GM21390 (cell line): ENCODE data around the gene KARS1.

Experiments
- ATAC-seq: cut with Tn5 transposase; IDR thresholded peaks from one replicate; pipeline ENCODE4 v1.9.1; 2021; ENCODE audit not compliant: unreplicated experiment

Gene KARS1

GRCh38 chr16:75647492-75648264, at the start of gene KARS1, which contains the start of gene TERF2IP:
KARS1 (minus strand) TSS chr16:75647665; CDS start chr16:75647639, 26 bp downstream.
TERF2IP (plus strand) TSS chr16:75647773; CDS start chr16:75647883, 110 bp downstream.
- peak; percentile 82 for ATAC-seq

GRCh38 chr16:75695708-75696107, 48.2 kb upstream of the KARS1 start:
- ATAC-seq = no peak

- no peak for ATAC-seq
Observed at GRCh38 chr16:75687361-75687760, 39.9 kb upstream of the KARS1 start.

- no peak for ATAC-seq
Observed at GRCh38 chr16:75682308-75682707, 34.8 kb upstream of the KARS1 start.

GRCh38 chr16:75679366-75679765, 31.9 kb upstream of the KARS1 start:
- ATAC-seq = no peak

GRCh38 chr16:75676909-75677308, 29.4 kb upstream of the KARS1 start, which contains the start of gene CPHXL2:
CPHXL2 (minus strand) TSS chr16:75677009; CDS start chr16:75676999, 10 bp downstream.
- ATAC-seq = no peak

- no peak for ATAC-seq
Observed at GRCh38 chr16:75667503-75667902, 20.0 kb upstream of the KARS1 start.

- no peak for ATAC-seq
Observed at GRCh38 chr16:75660726-75661302, 13.3 kb upstream of the KARS1 start.

GRCh38 chr16:75660321-75660720, 12.9 kb upstream of the KARS1 start:
- no peak for ATAC-seq

GRCh38 chr16:75658175-75658574, 10.7 kb upstream of the KARS1 start:
- ATAC-seq = no peak

- no peak for ATAC-seq
Observed at GRCh38 chr16:75653922-75654321, 6.5 kb upstream of the KARS1 start.

- ATAC-seq = peak; percentile 29
Observed at GRCh38 chr16:75648265-75649076, 1.0 kb upstream of the KARS1 start.

- peak; percentile 21 for ATAC-seq
Observed at GRCh38 chr16:75647112-75647491, 363 bp downstream of the KARS1 start.

GRCh38 chr16:75644240-75645012, 3.0 kb downstream of the KARS1 start:
- ATAC-seq = no peak

GRCh38 chr16:75640598-75640997, 6.9 kb downstream of the KARS1 start:
- no peak for ATAC-seq

- ATAC-seq = no peak
Observed at GRCh38 chr16:75635036-75635435, 12.4 kb downstream of the KARS1 start.

GRCh38 chr16:75632857-75633256, 14.6 kb downstream of the KARS1 start:
- ATAC-seq = no peak

GRCh38 chr16:75630052-75630451, 17.4 kb downstream of the KARS1 start:
- ATAC-seq = no peak

- no peak for ATAC-seq
Observed at GRCh38 chr16:75629132-75629531, 18.3 kb downstream of the KARS1 start.

GRCh38 chr16:75628351-75628750, 19.1 kb downstream of the KARS1 start:
- ATAC-seq = no peak

- ATAC-seq = no peak
Observed at GRCh38 chr16:75627851-75628250, 19.6 kb downstream of the KARS1 start.
